Measurements from ENCODE around the gene MYO10.
"Not testable (repeated sequence)": the region's sequence is repeated elsewhere in the genome, so short reads cannot be mapped to it uniquely, and the experiment has no call there.

Gene MYO10

DNA sequence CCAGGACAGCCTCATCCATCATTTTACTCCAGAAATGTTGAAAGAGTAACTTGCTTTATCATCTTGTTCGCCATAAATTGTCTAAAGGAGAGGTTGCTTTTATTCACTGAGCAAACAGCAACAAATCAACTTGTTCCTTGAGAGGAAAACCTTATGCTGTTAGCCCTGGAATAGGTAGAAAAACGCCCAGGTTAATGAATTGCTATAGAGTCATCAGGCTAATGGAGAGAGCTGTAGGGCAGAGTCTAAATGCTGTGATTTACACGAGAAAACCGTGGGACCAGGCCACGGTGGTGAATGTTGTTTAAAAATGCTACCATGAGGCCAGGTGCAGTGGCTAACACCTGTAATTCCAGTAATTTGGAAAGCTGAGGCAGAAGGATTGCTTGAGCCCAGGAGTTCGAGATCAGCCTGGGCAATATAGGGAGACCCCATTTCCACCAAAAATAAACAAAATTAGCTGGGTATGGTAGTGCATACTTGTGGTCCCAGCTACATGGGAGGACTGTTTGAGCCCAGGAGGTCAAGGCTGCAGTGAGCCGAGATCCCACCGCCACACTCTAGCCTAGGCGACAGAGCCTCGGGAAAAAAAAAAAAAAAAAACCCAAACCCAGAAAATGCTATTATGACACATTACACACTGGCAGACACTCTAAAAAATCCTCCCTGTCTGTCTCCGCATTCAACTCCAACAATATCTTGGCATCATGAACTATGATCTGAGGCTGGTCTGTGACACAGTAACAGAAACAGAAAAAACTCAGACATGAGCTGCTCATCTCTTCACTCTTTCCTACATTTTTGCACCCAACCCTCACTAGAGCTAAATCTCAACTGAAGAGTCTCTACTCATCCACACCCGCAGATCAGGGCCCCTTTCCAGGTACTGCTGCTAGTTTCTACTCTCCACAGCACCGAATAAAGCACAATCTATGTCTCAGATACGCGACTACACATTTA is 200.7 kb downstream of the MYO10 start:
- H3K4me1 ChIP-seq (ENCODE audit: control insufficient read depth in 1 of 2, insufficient read depth in 2 of 2, low read length in 2 of 2), result peaks cover 0 to 4% of the 10 kb centered on the region in 2 donors
- H3K27ac ChIP-seq (ENCODE audit: low read length), result peak overlapping the region; percentile 72
- no peaks in the 10 kb centered on the region for H3K9me3 ChIP-seq (ENCODE audit: control insufficient read depth in 1 of 2, low read length in 2 of 2)
- peak overlapping the region in 1 of 2 donors; percentile 18 for H3K4me3 ChIP-seq (ENCODE audit: low read depth in 1 of 2, low read length in 2 of 2)
- H3K36me3 ChIP-seq (ENCODE audit: control insufficient read depth in 1 of 2, insufficient read depth in 2 of 2, low read length in 2 of 2), result no peaks in the 10 kb centered on the region
- no peaks in the 10 kb centered on the region for H3K27me3 ChIP-seq (ENCODE audit: low read depth, low read length)

DNA sequence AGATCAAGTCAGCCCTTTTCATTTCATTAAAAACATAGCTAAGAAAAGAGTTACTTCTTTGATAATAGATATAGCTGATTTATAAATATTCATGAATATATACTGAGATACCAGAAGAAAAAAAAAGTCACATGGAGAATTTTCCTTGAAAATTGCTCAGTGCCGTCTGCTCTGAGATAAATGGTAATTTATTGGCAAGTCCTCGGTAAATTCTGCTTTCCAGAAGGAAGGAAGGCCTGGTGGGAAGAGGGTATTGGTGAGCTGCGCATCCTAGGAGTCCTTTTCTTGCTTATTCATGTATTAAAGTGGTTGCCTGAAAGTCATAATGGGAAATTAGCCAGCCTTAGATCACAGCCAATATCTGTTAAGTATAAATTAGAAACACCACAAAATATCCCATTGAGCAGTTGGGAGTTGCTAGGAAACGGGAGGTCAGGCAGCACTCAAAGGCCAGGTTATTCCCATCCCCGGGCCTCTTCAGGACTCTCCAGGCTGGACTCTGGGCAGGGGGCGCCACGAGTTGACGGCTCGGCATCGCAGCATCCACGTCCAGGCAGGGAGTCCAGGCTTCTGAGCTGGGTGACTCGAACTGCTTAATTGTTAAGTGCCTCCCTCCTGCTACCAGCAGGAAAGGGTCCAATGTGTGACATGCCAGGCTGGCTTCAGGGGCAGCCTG is 202.6 kb downstream of the MYO10 start:
- H3K4me3 ChIP-seq (ENCODE audit: low read depth in 1 of 2, low read length in 2 of 2), result no peak overlapping the region
- peaks cover 0 to 4% of the 10 kb centered on the region in 2 donors for H3K4me1 ChIP-seq (ENCODE audit: control insufficient read depth in 1 of 2, insufficient read depth in 2 of 2, low read length in 2 of 2)

DNA sequence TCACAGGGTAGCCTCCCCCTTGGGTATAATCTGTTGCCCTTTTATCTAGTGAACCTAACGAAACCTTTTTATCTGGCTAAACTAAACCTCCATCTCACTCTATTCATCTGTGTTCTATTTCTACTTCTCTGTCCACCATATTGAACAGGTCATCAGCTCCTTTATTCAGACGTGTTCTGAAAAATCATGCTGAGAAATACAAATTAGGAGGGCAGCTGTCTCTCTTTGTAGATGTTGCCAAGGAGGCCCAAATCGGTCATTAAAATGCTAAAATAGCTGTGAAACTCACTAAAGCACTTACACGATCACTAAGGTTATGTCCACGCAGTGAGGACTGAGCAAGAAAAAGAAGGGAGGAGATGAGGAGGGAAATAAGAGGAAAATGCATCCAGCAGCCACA is 203.7 kb downstream of the MYO10 start:
- Histone ChIP-seq H3K36me3 (ENCODE audit: control insufficient read depth in 1 of 2, insufficient read depth in 2 of 2, low read length in 2 of 2) (no peaks in the 10 kb centered on the region), H3K9me3 (ENCODE audit: control insufficient read depth in 1 of 2, low read length in 2 of 2) (no peaks in the 10 kb centered on the region), H3K27me3 (ENCODE audit: low read depth, low read length) (no peaks in the 10 kb centered on the region), H3K27ac (ENCODE audit: low read length) (no peak overlapping the region), H3K4me3 (ENCODE audit: low read depth in 1 of 2, low read length in 2 of 2) (no peak overlapping the region), H3K4me1 (ENCODE audit: control insufficient read depth in 1 of 2, insufficient read depth in 2 of 2, low read length in 2 of 2) (peaks cover 4 to 8% of the 10 kb centered on the region in 2 donors)

More for the DNA sequence above, 202.6 kb downstream of the MYO10 start:
- H3K36me3 ChIP-seq (ENCODE audit: control insufficient read depth in 1 of 2, insufficient read depth in 2 of 2, low read length in 2 of 2), result no peaks in the 10 kb centered on the region
- no peak overlapping the region for H3K27ac ChIP-seq (ENCODE audit: low read length)
- H3K27me3 ChIP-seq (ENCODE audit: low read depth, low read length), result no peaks in the 10 kb centered on the region
- H3K9me3 ChIP-seq (ENCODE audit: control insufficient read depth in 1 of 2, low read length in 2 of 2), result no peaks in the 10 kb centered on the region

DNA sequence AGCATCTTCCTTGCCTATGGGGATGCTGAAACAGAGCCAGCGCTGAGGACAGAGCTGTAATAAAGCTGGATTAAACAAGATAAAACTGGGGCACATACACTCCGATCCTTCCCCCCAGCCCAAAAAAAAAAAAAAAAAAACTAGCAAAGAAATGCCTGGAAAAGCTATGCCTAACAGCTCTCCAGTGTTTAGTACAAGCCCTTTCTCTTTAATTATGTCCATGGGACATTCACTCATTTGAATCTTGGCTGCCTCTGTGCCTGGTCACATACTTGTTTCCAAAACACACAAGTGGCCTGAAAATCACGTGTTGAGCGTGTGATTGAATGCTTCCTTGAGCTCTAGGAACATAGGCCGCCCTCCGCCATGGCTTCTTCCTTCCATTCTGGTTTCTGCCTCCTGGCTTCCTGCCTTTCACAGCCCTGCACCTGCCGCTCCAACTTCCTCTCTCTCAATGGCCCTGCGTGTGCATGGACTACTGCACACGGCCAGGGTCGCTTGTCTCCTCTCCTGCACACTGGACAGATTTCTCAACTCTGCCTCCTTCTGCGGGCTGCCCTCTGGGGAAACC is 208.2 kb downstream of the MYO10 start:
- Histone ChIP-seq H3K27ac (ENCODE audit: low read length) (no peak overlapping the region), H3K9me3 (ENCODE audit: control insufficient read depth in 1 of 2, low read length in 2 of 2) (no peaks in the 10 kb centered on the region), H3K36me3 (ENCODE audit: control insufficient read depth in 1 of 2, insufficient read depth in 2 of 2, low read length in 2 of 2) (no peaks in the 10 kb centered on the region), H3K4me3 (ENCODE audit: low read depth in 1 of 2, low read length in 2 of 2) (no peak overlapping the region), H3K4me1 (ENCODE audit: control insufficient read depth in 1 of 2, insufficient read depth in 2 of 2, low read length in 2 of 2) (peaks cover 6% of the 10 kb centered on the region in 2 donors), H3K27me3 (ENCODE audit: low read depth, low read length) (no peaks in the 10 kb centered on the region)

DNA sequence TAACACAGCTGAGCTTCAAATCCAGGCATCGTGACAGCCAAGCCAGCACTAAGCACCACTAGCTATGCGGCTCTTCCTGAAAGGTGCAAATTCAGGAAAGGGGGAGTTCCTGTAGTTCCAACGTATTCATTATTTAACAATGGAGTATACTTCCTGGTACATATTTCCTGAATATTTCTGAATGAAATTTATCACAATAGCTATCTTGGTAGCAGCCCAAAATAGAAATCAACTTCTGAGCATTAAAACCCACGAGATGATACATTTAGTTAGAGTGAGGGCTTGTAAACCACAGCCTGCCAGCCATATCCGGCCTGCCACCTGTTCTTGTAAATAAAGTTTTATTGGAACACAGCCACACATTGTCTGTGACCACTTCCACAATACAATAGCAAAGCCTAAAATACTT is 209.5 kb downstream of the MYO10 start:
- Histone ChIP-seq H3K27ac (ENCODE audit: low read length) (no peak overlapping the region), H3K36me3 (ENCODE audit: control insufficient read depth in 1 of 2, insufficient read depth in 2 of 2, low read length in 2 of 2) (no peaks in the 10 kb centered on the region), H3K27me3 (ENCODE audit: low read depth, low read length) (no peaks in the 10 kb centered on the region), H3K4me1 (ENCODE audit: control insufficient read depth in 1 of 2, insufficient read depth in 2 of 2, low read length in 2 of 2) (peaks cover 6% of the 10 kb centered on the region in 2 donors), H3K4me3 (ENCODE audit: low read depth in 1 of 2, low read length in 2 of 2) (no peak overlapping the region), H3K9me3 (ENCODE audit: control insufficient read depth in 1 of 2, low read length in 2 of 2) (no peaks in the 10 kb centered on the region)

DNA sequence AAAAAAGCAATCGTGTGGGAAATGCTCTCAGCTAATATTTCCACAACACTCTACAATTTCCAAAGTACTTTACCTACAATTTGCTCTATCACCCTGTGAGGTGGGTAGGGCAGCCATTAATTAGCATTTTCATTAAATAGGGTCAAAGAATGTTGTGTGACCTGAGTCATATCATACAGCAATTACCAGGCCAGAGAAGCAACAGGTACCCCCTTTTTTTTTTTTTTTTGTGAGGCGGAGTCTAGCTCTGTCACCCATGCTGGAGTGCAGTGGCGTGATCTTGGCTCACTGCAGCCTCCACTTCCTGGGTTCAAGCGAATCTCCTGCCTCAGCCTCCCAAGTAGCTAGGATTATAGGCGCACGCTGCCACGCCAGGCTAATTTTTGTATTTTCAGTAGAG is 210.5 kb downstream of the MYO10 start:
- no peaks in the 10 kb centered on the region for H3K36me3 ChIP-seq (ENCODE audit: control insufficient read depth in 1 of 2, insufficient read depth in 2 of 2, low read length in 2 of 2)
- H3K4me3 ChIP-seq (ENCODE audit: low read depth in 1 of 2, low read length in 2 of 2), result no peak overlapping the region
- no peak overlapping the region for H3K27ac ChIP-seq (ENCODE audit: low read length)
- H3K27me3 ChIP-seq (ENCODE audit: low read depth, low read length), result no peaks in the 10 kb centered on the region
- H3K9me3 ChIP-seq (ENCODE audit: control insufficient read depth in 1 of 2, low read length in 2 of 2), result no peaks in the 10 kb centered on the region
- peaks cover 6% of the 10 kb centered on the region in 2 donors for H3K4me1 ChIP-seq (ENCODE audit: control insufficient read depth in 1 of 2, insufficient read depth in 2 of 2, low read length in 2 of 2)

DNA sequence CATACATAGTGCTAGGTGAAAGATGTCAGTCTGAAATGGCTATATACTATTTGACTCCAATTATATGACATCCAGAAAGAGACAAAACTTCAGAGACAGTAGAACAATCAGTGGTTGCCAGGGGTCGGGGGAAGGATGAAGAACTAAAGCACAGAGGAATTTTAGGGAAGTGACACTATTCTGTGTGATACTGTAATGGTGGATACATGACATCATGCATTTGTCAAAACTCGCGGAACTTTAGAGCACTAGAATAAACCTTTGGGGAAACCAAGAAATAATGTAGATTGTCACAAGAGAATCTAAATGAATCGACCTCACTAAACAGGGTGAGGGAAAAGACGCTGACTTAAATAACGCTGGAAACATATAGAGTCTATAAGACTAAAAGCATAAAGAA is 212.3 kb downstream of the MYO10 start:
- Histone ChIP-seq H3K27me3 (ENCODE audit: low read depth, low read length) (no peaks in the 10 kb centered on the region), H3K9me3 (ENCODE audit: control insufficient read depth in 1 of 2, low read length in 2 of 2) (no peaks in the 10 kb centered on the region), H3K4me1 (ENCODE audit: control insufficient read depth in 1 of 2, insufficient read depth in 2 of 2, low read length in 2 of 2) (peaks cover 6% of the 10 kb centered on the region in 2 donors), H3K27ac (ENCODE audit: low read length) (no peak overlapping the region), H3K36me3 (ENCODE audit: control insufficient read depth in 1 of 2, insufficient read depth in 2 of 2, low read length in 2 of 2) (no peaks in the 10 kb centered on the region), H3K4me3 (ENCODE audit: low read depth in 1 of 2, low read length in 2 of 2) (no peak overlapping the region)

DNA sequence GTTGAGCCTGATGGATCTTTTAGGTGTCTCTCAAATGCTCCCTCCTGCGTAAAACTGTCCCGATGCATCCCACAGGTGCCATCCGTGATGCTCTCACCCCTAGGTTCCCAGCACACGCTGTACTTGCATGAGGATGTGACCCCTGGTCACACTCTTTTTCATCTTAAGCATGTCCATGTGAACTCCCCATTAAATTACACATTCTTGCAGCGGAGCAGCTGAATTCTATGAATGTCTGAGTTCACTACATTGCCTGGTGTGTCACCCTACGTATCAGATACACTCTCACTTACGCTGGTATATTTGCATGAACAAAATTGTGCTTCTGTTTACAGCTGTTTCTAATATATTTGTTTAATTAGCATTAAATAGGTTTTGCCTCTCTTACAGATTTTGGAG is 214.0 kb downstream of the MYO10 start:
- Histone ChIP-seq H3K4me3 (ENCODE audit: low read depth in 1 of 2, low read length in 2 of 2) (no peak overlapping the region), H3K36me3 (ENCODE audit: control insufficient read depth in 1 of 2, insufficient read depth in 2 of 2, low read length in 2 of 2) (no peaks in the 10 kb centered on the region), H3K9me3 (ENCODE audit: control insufficient read depth in 1 of 2, low read length in 2 of 2) (no peaks in the 10 kb centered on the region), H3K27ac (ENCODE audit: low read length) (peak overlapping the region; percentile 7), H3K27me3 (ENCODE audit: low read depth, low read length) (no peaks in the 10 kb centered on the region), H3K4me1 (ENCODE audit: control insufficient read depth in 1 of 2, insufficient read depth in 2 of 2, low read length in 2 of 2) (no peaks in the 10 kb centered on the region)

DNA sequence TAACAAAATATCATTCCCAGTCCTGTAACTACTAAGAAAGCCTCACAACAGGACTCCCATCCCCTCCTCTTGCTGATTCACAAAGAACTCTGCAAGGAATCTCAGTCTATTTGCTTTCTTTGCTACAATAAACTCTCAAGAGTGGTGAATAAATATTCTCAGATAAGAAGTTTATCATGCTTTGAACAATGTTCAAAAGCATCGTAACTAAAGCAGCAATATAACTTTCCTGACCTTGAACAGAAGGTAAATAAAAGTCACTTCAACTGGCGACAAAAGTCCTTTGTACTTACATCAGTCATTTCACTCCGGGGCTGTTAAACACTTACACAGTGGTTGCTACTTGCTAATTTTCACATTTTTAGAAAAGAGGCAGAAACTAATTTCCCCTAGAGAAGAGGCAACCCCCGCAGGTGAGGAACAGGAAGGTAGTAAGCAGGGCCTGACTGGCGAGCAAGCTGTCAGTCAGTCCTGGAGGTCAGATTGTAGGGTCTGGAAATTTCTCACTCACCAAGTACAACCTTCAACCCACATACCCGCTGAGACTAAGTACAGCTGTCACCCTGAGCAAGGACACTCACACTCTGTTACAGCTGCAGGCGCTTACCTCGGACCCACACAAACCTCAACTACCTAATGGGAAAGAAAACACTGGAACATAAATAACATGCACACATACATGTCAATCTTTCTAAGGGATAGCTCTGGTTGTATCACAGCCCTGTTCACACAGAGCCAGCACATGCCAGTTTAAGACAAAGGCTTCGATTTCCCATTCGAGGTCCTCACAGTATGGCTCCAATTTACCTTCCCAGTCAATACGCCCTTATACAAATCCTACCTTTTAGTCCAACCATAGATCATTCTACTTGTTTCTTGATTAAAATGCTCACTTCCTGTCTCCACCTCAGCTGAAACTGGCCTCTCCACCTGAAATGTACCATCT is 214.7 kb downstream of the MYO10 start:
- no peaks in the 10 kb centered on the region for H3K4me1 ChIP-seq (ENCODE audit: control insufficient read depth in 1 of 2, insufficient read depth in 2 of 2, low read length in 2 of 2)
- no peaks in the 10 kb centered on the region for H3K9me3 ChIP-seq (ENCODE audit: control insufficient read depth in 1 of 2, low read length in 2 of 2)
- no peaks in the 10 kb centered on the region for H3K36me3 ChIP-seq (ENCODE audit: control insufficient read depth in 1 of 2, insufficient read depth in 2 of 2, low read length in 2 of 2)
- H3K27ac ChIP-seq (ENCODE audit: low read length), result peak overlapping the region; percentile 47
- H3K27me3 ChIP-seq (ENCODE audit: low read depth, low read length), result no peaks in the 10 kb centered on the region
- H3K4me3 ChIP-seq (ENCODE audit: low read depth in 1 of 2, low read length in 2 of 2), result no peak overlapping the region

DNA sequence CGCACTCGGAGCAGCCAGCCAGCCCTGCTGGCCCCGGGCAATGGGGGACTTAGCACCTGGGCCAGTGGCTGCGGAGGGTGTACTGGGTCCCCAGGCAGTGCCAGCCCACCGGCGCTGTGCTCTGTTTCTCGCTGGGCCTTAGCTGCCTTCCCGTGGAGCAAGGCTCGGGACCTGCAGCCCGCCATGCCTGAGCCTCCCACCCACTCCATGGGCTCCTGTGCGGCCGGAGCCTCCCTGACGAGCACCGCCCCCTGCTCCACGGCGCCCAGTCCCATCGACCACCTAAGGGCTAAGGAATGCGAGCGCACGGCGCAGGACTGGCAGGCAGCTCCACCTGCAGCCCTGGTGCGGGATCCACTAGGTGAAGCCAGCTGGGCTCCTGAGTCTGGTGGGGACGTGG is 218.1 kb downstream of the MYO10 start:
- not testable (repeated sequence) for H3K27ac ChIP-seq (ENCODE audit: low read length); H3K4me1 ChIP-seq (ENCODE audit: control insufficient read depth in 1 of 2, insufficient read depth in 2 of 2, low read length in 2 of 2); H3K4me3 ChIP-seq (ENCODE audit: low read depth in 1 of 2, low read length in 2 of 2); H3K36me3 ChIP-seq (ENCODE audit: control insufficient read depth in 1 of 2, insufficient read depth in 2 of 2, low read length in 2 of 2); H3K9me3 ChIP-seq (ENCODE audit: control insufficient read depth in 1 of 2, low read length in 2 of 2); H3K27me3 ChIP-seq (ENCODE audit: low read depth, low read length)
